OCI-LY1 (cell line): ENCODE measurements around the gene F2RL2.

Source experiments
- CTCF ChIP-seq: fragments of 200-600 bp; sonication (generic), shearing (Covaris generic); IDR thresholded peaks from 2 replicates; pipeline ENCODE4 v1.5.1; 2017; ENCODE audit warnings: mild to moderate bottlenecking, antibody characterized with exemption, low read length, moderate library complexity, mixed read lengths
- EZH2 ChIP-seq: fragments of 200-600 bp; sonication (generic), shearing (Covaris generic); IDR thresholded peaks from 2 replicates; pipeline ENCODE4 v1.8.0; 2017; ENCODE audit warnings: borderline replicate concordance, mixed run types, mild to moderate bottlenecking, antibody characterized with exemption, low read length, moderate library complexity, mixed read lengths

GRCh38 chr5:76570153-76570552, 53.0 kb downstream of the F2RL2 start:
- no peak for TF ChIP-seq EZH2
- no peak for TF ChIP-seq CTCF
